ENCODE results near the gene SLC44A4. TPM values are rescaled to one million over a fixed set of nuclear protein-coding genes. Genes with fewer than 3 reads are reported as not detected.

Gene SLC44A4
- total and polyA plus RNA-seq, 2 of the 8 experiments (the other 6 are each of a cell fraction or from before 2014, with no cell fraction given): 4.8 to 7.0 TPM

DNA sequence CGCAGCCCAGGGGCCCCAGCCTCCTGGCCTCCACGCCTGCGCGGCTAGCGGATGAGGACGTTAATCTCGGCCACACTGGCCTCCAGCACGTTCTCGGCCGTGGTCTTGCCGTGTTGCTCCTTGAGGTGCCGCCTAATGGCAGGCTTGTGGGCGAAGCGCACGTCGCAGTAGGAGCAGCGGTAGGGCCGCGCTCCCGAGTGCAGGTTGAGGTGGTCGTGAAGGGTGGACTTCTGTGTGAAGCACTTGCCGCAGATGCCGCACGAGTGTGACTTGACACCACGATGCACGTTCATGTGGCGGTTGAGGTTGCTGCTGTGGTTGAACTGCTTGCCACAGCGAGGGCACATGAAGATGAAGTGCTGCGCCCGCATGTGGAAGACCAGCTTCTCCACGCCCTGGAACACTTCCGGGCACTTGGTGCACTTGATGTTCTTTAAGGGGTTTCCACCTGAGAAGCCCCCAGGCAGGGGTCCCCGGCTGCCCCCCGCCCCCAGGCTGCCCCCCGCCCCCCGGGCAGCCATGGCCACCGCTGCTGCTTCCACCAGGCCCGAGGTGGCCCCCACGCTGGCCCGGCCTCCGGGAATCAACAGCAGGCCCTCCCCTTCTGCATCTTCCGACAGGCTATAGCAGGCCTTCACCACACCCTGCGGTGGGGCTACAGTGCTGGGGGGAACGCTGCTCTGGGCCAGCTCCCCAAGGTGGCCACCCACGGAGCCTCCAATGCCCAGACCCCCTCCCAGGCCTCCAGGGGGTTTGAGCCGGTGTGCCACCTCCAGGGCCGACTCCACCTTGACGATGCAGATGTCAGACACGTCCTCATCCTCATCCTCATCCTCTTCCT is 21.3 kb upstream of the SLC44A4 start (continued):
- TF ChIP-seq BCL11A (IDR thresholded peaks at IDR 0.05; ENCODE audit: low read depth in 2 of 2, low read length in 2 of 2) (no peak), CHD2 (IDR thresholded peaks at IDR 0.05; ENCODE audit: low read length) (no peak), CHD1 (IDR thresholded peaks at IDR 0.05; ENCODE audit: low read depth, low read length) (no peak), SIX5 (IDR thresholded peaks at IDR 0.05; ENCODE audit: low read depth, low read length) (no peak)

Measured in H1 (cell line).